OCI-LY7 (cell line): ENCODE data around the gene BIRC5. TPM values are rescaled to one million over a fixed set of nuclear protein-coding genes. Genes with fewer than 3 reads are reported as not detected.

ENCODE experiments used
- BruUV-seq: library from RNA; stranded (reverse); fragments of 400-500 nt; replicated peaks from 2 replicates; lab custom pipeline; 2021; lab: Mats Ljungman, UMichigan
- CTCF ChIA-PET: fragments of 300-600 bp; sonication (Branson Sonifier 250); formaldehyde crosslinking; loops from one replicate; lab custom pipeline; 2022; ENCODE audit warnings: antibody characterized with exemption; ENCODE audit not compliant: unreplicated experiment; lab: Charles Lee
- POLR2A ChIA-PET: fragments of 300-600 bp; sonication (Branson Sonifier 250); formaldehyde crosslinking; loops from one replicate; lab custom pipeline; 2022; ENCODE audit warnings: antibody characterized with exemption; lab: Charles Lee
- DNase-seq: peaks from one replicate; pipeline ENCODE4 v3.0.0-alpha.2; 2015; ENCODE audit warnings: low spot score
- H2AFZ ChIP-seq: fragments of 200-600 bp; sonication (generic), shearing (Covaris generic); 2 replicates; pipeline ENCODE4 v1.6.1; 2014; ENCODE audit warnings: mild to moderate bottlenecking, antibody characterized with exemption, low read length, moderate library complexity
- H3K27ac ChIP-seq: fragments of 200-600 bp; sonication (generic); 2 replicates; pipeline ENCODE4 v1.5.1; 2014; ENCODE audit warnings: mixed run types, low read depth, mild to moderate bottlenecking, moderate library complexity, low read length, inconsistent platforms; ENCODE audit not compliant: poor library complexity, severe bottlenecking
- H3K36me3 ChIP-seq: fragments of 200-600 bp; sonication (generic); 2 replicates; pipeline ENCODE4 v1.6.1; 2014; ENCODE audit warnings: mild to moderate bottlenecking, antibody characterized with exemption, low read length, moderate library complexity, mixed read lengths; ENCODE audit not compliant: insufficient read depth
- H3K4me1 ChIP-seq: fragments of 200-600 bp; sonication (generic); 2 replicates; pipeline ENCODE4 v1.5.1; 2014; ENCODE audit warnings: mild to moderate bottlenecking, low read length; ENCODE audit not compliant: insufficient read depth, poor library complexity, severe bottlenecking
- H3K4me2 ChIP-seq: fragments of 200-600 bp; sonication (generic); 2 replicates; pipeline ENCODE4 v1.6.1; 2014; ENCODE audit warnings: mild to moderate bottlenecking, low read length
- H3K4me3 ChIP-seq: fragments of 200-600 bp; sonication (generic); 2 replicates; pipeline ENCODE4 v1.5.1; 2014; ENCODE audit warnings: mild to moderate bottlenecking, low read depth, low read length; ENCODE audit not compliant: poor library complexity, severe bottlenecking
- H3K79me2 ChIP-seq: fragments of 200-600 bp; sonication (generic); 2 replicates; pipeline ENCODE4 v1.6.1; 2016; ENCODE audit warnings: low read depth, mild to moderate bottlenecking, low read length, moderate library complexity, mixed read lengths; ENCODE audit not compliant: insufficient read depth
- H3K9me2 ChIP-seq: fragments of 200-600 bp; sonication (generic); 2 replicates; pipeline ENCODE4 v1.6.1; 2016; ENCODE audit warnings: mild to moderate bottlenecking, low read length, mixed read lengths; ENCODE audit not compliant: insufficient read depth
- H3K9me3 ChIP-seq: fragments of 200-600 bp; sonication (generic); 2 replicates; pipeline ENCODE4 v1.6.1; 2014; ENCODE audit warnings: mild to moderate bottlenecking, mixed run types, low read length, mixed read lengths
- H4K20me1 ChIP-seq: fragments of 200-600 bp; sonication (generic); 2 replicates; pipeline ENCODE4 v1.6.1; 2014; ENCODE audit warnings: mild to moderate bottlenecking, antibody characterized with exemption, low read length, moderate library complexity, mixed read lengths; ENCODE audit not compliant: insufficient read depth
- CTCF ChIP-seq: fragments of 200-600 bp; sonication (generic); conservative IDR thresholded peaks from 2 replicates; pipeline ENCODE4 v1.5.1; 2014; ENCODE audit warnings: mild to moderate bottlenecking, antibody characterized with exemption, low read length, moderate library complexity, mixed read lengths
- EZH2phosphoT487 ChIP-seq: fragments of 200-600 bp; sonication (generic); IDR thresholded peaks from 2 replicates; pipeline ENCODE4 v1.6.1; 2018; ENCODE audit warnings: low read depth, borderline replicate concordance, mild to moderate bottlenecking, mixed run types, antibody characterized with exemption, low read length, moderate library complexity, mixed read lengths
- intact Hi-C: fragments of 100-400 bp; cut with micrococcal nuclease; formaldehyde crosslinking; loops from one replicate; pipeline ENCODE4 v1.10.0; 2022; ENCODE audit not compliant: unreplicated experiment
- total RNA-seq, 2 experiments: library from RNA; depleted of rRNA in 1 of 2; stranded (reverse); fragments of >200 nt in 1 of 2; shearing (Covaris generic) in 1 of 2; gene quantifications; 2 replicates each; pipeline ENCODE4 v1.2.3, GENCODE V29; 2014 to 2022

BIRC5 gene
- total RNA-seq, 2 experiments from 2014 or later, result 184 to 266 TPM

GRCh38 chr17:78259192-78259554 is 45.1 kb downstream of the BIRC5 start:
- H3K9me2 ChIP-seq, result no peaks in the 10 kb centered on the region
- no peak overlapping the region for H2AFZ ChIP-seq
- no peaks in the 10 kb centered on the region for H4K20me1 ChIP-seq
- H3K4me2 ChIP-seq, result no peak overlapping the region
- ChIA-PET POLR2A (interaction anchor here (0.6 kb wide), 1 partner anchor 224 kb away, joined by 3 read pairs; no protein-coding TSS in a partner anchor), CTCF (no interaction called here)
- DNase-seq, result no peak
- H3K4me3 ChIP-seq, result no peak overlapping the region
- H3K36me3 ChIP-seq, result no peaks in the 10 kb centered on the region
- intact Hi-C loops, result no loop called here
- TF ChIP-seq CTCF (no peak), EZH2phosphoT487 (no peak)
- no peaks in the 10 kb centered on the region for H3K79me2 ChIP-seq
- H3K9me3 ChIP-seq, result no peaks in the 10 kb centered on the region
- no TSS peak for BruUV-seq
- H3K27ac ChIP-seq, result no peak overlapping the region
- peaks cover 28% of the 10 kb centered on the region for H3K4me1 ChIP-seq

GRCh38 chr17:78263063-78263735 is 49.1 kb downstream of the BIRC5 start:
- H3K4me1 ChIP-seq, result peaks cover 18% of the 10 kb centered on the region
- no peak overlapping the region for H2AFZ ChIP-seq
- H3K9me2 ChIP-seq, result no peaks in the 10 kb centered on the region
- intact Hi-C loops, result loop anchor here (10.0 kb wide), 1 partner anchor 1482 kb away; no protein-coding TSS in a partner anchor
- no peaks in the 10 kb centered on the region for H3K36me3 ChIP-seq
- TF ChIP-seq CTCF (no peak), EZH2phosphoT487 (no peak)
- POLR2A ChIA-PET, result no interaction called here
- CTCF ChIA-PET, result no interaction called here
- H3K4me2 ChIP-seq, result no peak overlapping the region
- H3K27ac ChIP-seq, result no peak overlapping the region
- no peak overlapping the region for H3K4me3 ChIP-seq
- no TSS peak for BruUV-seq
- no peaks in the 10 kb centered on the region for H3K9me3 ChIP-seq
- H4K20me1 ChIP-seq, result no peaks in the 10 kb centered on the region
- H3K79me2 ChIP-seq, result no peaks in the 10 kb centered on the region
- no peak for DNase-seq

GRCh38 chr17:78263736-78264340 is 49.8 kb downstream of the BIRC5 start:
- H3K27ac ChIP-seq, result no peak overlapping the region
- no peak for TF ChIP-seq EZH2phosphoT487
- no peak for TF ChIP-seq CTCF
- no peak overlapping the region for H2AFZ ChIP-seq
- H3K9me3 ChIP-seq, result no peaks in the 10 kb centered on the region
- no peaks in the 10 kb centered on the region for H3K79me2 ChIP-seq
- H3K4me2 ChIP-seq, result no peak overlapping the region
- POLR2A ChIA-PET, result no interaction called here
- no peaks in the 10 kb centered on the region for H3K9me2 ChIP-seq
- intact Hi-C loops, result loop anchor here (10.0 kb wide), 1 partner anchor 1481 kb away; no protein-coding TSS in a partner anchor
- H3K4me3 ChIP-seq, result no peak overlapping the region
- H3K36me3 ChIP-seq, result no peaks in the 10 kb centered on the region
- DNase-seq, result no peak
- peaks cover 11% of the 10 kb centered on the region for H3K4me1 ChIP-seq
- no peaks in the 10 kb centered on the region for H4K20me1 ChIP-seq
- BruUV-seq, result no TSS peak
- CTCF ChIA-PET, result no interaction called here
